GM12891 (cell line): ENCODE data around the gene YWHAQ.

Experiments used
- POLR2A ChIP-seq: IDR thresholded peaks from 2 replicates; pipeline ENCODE4 v1.6.1; 2011; ENCODE audit warnings: low read depth, low read length, control low read depth
- POLR2AphosphoS5 ChIP-seq: IDR thresholded peaks from 2 replicates; pipeline ENCODE4 v1.6.1; 2011; ENCODE audit warnings: low read depth, low read length, control low read depth
- SPI1 ChIP-seq: IDR thresholded peaks from 2 replicates; pipeline ENCODE4 v1.6.1; 2011; ENCODE audit warnings: low read depth, low read length, control low read depth

- TF ChIP-seq POLR2A (no peak), POLR2AphosphoS5 (no peak), SPI1 (no peak)
Measured at GRCh38 chr2:9552219-9553178, 78.3 kb downstream of the YWHAQ start.
